Measurements from ENCODE around the gene STX1A. TPM values are rescaled to one million over a fixed set of nuclear protein-coding genes. Genes with fewer than 3 reads are reported as not detected.

STX1A gene
- total and polyA plus RNA-seq, 10 donors: 1.3 to 7.8 (median 4.6) TPM

DNA sequence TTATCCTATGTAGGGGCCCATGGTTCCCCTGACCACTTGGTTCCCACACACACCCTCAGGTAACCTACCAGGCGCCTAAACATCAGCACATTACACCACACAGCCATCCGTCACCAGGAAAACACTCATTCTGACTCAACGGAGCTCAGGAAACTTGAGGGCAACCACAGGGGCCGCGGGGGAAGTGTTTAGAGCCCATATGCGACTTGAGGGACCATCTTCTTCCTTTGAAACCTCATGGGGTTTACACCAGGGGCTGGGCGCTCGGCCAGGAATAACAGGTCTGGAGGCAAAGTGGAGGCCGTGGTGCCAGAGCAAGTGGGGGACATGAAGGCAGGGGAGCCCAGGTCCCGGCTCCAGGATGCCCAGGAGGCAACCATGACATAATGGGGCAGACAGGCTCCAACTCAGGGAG is 1.5 kb downstream of the STX1A start:
- Histone ChIP-seq H3K4me1 (peaks cover 12 to 48% (median 27%) of the 10 kb centered on the region in 6 donors), H3K4me3 (peak overlapping the region in 3 of 8 donors; percentile 75 to 96 (median 81)), H3K36me3 (peaks cover 0 to 7% (median 0%) of the 10 kb centered on the region in 6 donors), H3K9me3 (no peaks in the 10 kb centered on the region), H3K27ac (peak overlapping the region in 3 of 8 donors; percentile 18 to 64 (median 32)), H3K27me3 (replicated peaks in 1 of 7) (peaks cover 0 to 73% (median 8%) of the 10 kb centered on the region in 7 donors)
- DNase-seq: peak; percentile 83
- TF ChIP-seq, protein P1, sequence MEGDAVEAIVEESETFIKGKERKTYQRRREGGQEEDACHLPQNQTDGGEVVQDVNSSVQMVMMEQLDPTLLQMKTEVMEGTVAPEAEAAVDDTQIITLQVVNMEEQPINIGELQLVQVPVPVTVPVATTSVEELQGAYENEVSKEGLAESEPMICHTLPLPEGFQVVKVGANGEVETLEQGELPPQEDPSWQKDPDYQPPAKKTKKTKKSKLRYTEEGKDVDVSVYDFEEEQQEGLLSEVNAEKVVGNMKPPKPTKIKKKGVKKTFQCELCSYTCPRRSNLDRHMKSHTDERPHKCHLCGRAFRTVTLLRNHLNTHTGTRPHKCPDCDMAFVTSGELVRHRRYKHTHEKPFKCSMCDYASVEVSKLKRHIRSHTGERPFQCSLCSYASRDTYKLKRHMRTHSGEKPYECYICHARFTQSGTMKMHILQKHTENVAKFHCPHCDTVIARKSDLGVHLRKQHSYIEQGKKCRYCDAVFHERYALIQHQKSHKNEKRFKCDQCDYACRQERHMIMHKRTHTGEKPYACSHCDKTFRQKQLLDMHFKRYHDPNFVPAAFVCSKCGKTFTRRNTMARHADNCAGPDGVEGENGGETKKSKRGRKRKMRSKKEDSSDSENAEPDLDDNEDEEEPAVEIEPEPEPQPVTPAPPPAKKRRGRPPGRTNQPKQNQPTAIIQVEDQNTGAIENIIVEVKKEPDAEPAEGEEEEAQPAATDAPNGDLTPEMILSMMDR (IDR thresholded peaks at IDR 0.05 in 8 of 11, conservative IDR thresholded peaks at IDR 0.05 in 3 of 11): no peak
- TF ChIP-seq POLR2A (IDR thresholded peaks at IDR 0.05): no peak
- TF ChIP-seq POLR2AphosphoS5 (IDR thresholded peaks at IDR 0.05): peak in 1 of 3 donors; percentile 53
- intact Hi-C loops (cut with DNase I; ENCODE audit: low total_unique reads): no loop called here
- WGBS, 5 donors: 17 to 30% (median 19%) methylated on average over 10 of the region's 10 CpGs

DNA sequence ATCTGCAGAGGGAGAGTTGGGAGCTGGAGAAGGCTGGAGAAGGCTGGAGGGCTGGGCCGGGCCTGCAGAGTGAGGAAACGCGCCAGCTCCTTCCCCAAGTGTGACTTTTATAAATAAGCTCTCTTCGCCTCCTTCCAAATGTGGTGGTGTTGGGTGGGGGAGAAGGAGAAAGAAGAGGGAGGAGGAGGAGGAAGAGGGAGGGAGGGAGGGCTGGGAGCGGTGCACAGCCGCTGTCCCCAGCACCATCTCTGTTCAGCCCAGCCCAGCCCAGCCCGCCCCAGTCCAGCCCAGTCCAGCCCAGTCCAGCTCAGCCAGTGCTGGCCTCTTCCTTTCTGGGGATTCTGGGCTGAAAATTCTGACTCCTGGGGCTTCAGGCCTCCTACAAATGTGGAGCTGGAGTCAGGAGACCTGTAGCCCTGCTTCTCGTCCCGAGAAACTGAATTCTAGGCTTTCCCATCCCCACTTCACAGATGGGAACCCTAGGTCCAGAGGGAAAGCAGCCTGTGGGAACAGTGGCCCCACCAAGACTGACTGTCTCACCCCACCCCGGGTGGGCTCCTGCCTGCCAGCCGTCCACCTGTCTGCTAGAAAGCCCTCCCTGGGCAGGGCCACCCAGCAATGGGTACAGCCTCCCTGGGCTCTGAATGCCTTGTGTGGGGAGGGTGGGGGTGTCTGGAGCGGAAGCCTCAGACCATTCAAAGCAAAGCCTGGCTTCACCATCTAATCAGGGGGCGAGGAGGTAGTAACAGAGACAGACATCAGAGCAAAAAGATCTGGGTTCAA is 2.3 kb downstream of the STX1A start:
- H3K36me3 ChIP-seq: peaks cover 0 to 7% (median 0%) of the 10 kb centered on the region in 6 donors
- H3K4me3 ChIP-seq: peak overlapping the region in 1 of 8 donors; percentile 96
- WGBS, 5 donors: 62 to 73% (median 67%) methylated on average over 13 of the region's 13 CpGs
- peaks cover 12 to 48% (median 27%) of the 10 kb centered on the region in 6 donors for H3K4me1 ChIP-seq
- TF ChIP-seq POLR2A (IDR thresholded peaks at IDR 0.05) (no peak), POLR2AphosphoS5 (IDR thresholded peaks at IDR 0.05) (no peak)
- TF ChIP-seq, protein P1 (IDR thresholded peaks at IDR 0.05 in 8 of 11, conservative IDR thresholded peaks at IDR 0.05 in 3 of 11): no peak
- no peak for DNase-seq
- intact Hi-C loops (cut with DNase I; ENCODE audit: low total_unique reads): no loop called here
- peak overlapping the region in 2 of 8 donors; percentile 18 to 32 for H3K27ac ChIP-seq
- H3K27me3 ChIP-seq (replicated peaks in 1 of 7): peaks cover 0 to 73% (median 8%) of the 10 kb centered on the region in 7 donors
- H3K9me3 ChIP-seq: no peaks in the 10 kb centered on the region

DNA sequence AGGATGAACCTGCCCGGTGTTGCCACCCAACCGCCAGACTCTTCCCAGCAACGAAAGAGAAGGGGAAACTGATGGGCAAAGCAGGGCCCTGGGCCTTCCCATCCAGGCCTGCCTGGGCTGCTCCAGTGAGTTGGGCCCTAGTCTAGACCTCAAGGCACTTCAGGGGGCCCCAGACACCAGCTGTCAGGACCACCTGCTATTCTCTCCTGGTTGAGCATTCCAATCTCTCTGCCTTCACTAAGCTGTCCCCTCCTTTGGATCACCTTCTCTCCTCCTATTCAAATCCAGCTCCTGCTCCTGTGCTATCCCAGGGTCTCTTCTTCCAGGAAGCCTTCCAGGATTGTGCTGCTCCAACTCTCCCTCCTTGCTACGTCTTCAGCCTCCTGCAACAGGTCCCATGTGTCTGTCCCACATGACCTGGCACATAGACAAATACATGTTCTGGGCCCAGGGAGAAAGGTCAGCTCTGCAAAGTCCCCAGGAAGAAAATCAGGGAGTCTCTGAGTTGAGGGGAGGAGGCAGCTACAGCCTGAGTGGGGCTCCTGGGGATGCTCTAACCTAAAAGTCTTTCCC is 3.1 kb downstream of the STX1A start:
- intact Hi-C loops (cut with DNase I; ENCODE audit: low total_unique reads): no loop called here
- DNase-seq: no peak
- 57 to 76% (median 68%) methylated on average over 1 to 4 of the region's 4 CpGs for WGBS, 5 donors
- H3K36me3 ChIP-seq: peaks cover 0 to 7% (median 0%) of the 10 kb centered on the region in 6 donors
- peaks cover 0 to 69% (median 8%) of the 10 kb centered on the region in 7 donors for H3K27me3 ChIP-seq (replicated peaks in 1 of 7)
- H3K4me1 ChIP-seq: peaks cover 12 to 48% (median 27%) of the 10 kb centered on the region in 6 donors
- H3K9me3 ChIP-seq: no peaks in the 10 kb centered on the region
- TF ChIP-seq POLR2AphosphoS5 (IDR thresholded peaks at IDR 0.05): no peak
- no peak for TF ChIP-seq POLR2A (IDR thresholded peaks at IDR 0.05)
- TF ChIP-seq, protein P1 (IDR thresholded peaks at IDR 0.05 in 8 of 11, conservative IDR thresholded peaks at IDR 0.05 in 3 of 11): no peak
- H3K4me3 ChIP-seq: no peak overlapping the region
- H3K27ac ChIP-seq: no peak overlapping the region

Measured in spleen (tissue), 11 donors.